Caco-2 (cell line): ENCODE measurements around the gene GDAP2. TPM values are rescaled to one million over a fixed set of nuclear protein-coding genes. Genes with fewer than 3 reads are reported as not detected.

Experiments
- BruUV-seq: library from RNA; stranded (reverse); fragments of 400-500 nt; replicated peaks from 2 replicates; lab custom pipeline; 2021; lab: Mats Ljungman, UMichigan
- CTCF ChIA-PET: fragments of 300-600 bp; sonication (Branson Sonifier 250); formaldehyde crosslinking; loops from one replicate; lab custom pipeline; 2022; ENCODE audit warnings: antibody characterized with exemption; lab: Charles Lee
- POLR2A ChIA-PET: fragments of 300-600 bp; sonication (Branson Sonifier 250); formaldehyde crosslinking; loops from one replicate; lab custom pipeline; 2022; ENCODE audit warnings: antibody characterized with exemption; lab: Charles Lee
- DNase-seq, 2 experiments: peaks; one replicate each; pipeline versions ENCODE4 v3.0.0 to v3.0.0-alpha.2; 2020 to 2022
- H3K27me3 ChIP-seq: replicated peaks from 2 replicates; pipeline ENCODE4 v1.6.0; 2011; ENCODE audit warnings: low read length; ENCODE audit not compliant: control insufficient read depth, insufficient read depth
- H3K36me3 ChIP-seq: 2 replicates; pipeline ENCODE4 v1.5.1; 2011; ENCODE audit warnings: low read length; ENCODE audit not compliant: control insufficient read depth, insufficient read depth
- H3K4me1 ChIP-seq: fragments of 250-450 bp; sonication (Bioruptor Pico); 2 replicates; pipeline ENCODE4 v1.5.1; 2020; ENCODE audit warnings: mild to moderate bottlenecking
- H3K4me3 ChIP-seq: 2 replicates; pipeline ENCODE4 v1.5.1; 2011; ENCODE audit warnings: low read depth, mild to moderate bottlenecking, control low read depth, low read length
- H3K9me3 ChIP-seq: fragments of 250-450 bp; sonication (Bioruptor Pico); 2 replicates; pipeline ENCODE4 v1.5.1; 2020; ENCODE audit warnings: mild to moderate bottlenecking, moderate library complexity
- H3K27ac Mint-ChIP-seq: one replicate; pipeline ENCODE4 v1.8.0; 2022; ENCODE audit warnings: mixed read lengths; ENCODE audit not compliant: unreplicated experiment
- H3K27me3 Mint-ChIP-seq: one replicate; pipeline ENCODE4 v1.8.0; 2022; ENCODE audit warnings: mixed read lengths; ENCODE audit not compliant: insufficient read depth, unreplicated experiment
- H3K36me3 Mint-ChIP-seq: one replicate; pipeline ENCODE4 v1.8.0; 2022; ENCODE audit warnings: mild to moderate bottlenecking, mixed read lengths; ENCODE audit not compliant: insufficient read depth, unreplicated experiment
- H3K4me1 Mint-ChIP-seq: one replicate; pipeline ENCODE4 v1.8.0; 2022; ENCODE audit warnings: low read depth, mixed read lengths; ENCODE audit not compliant: unreplicated experiment
- H3K4me3 Mint-ChIP-seq: one replicate; pipeline ENCODE4 v1.8.0; 2022; ENCODE audit warnings: mild to moderate bottlenecking, moderate library complexity, mixed read lengths; ENCODE audit not compliant: unreplicated experiment
- H3K9me3 Mint-ChIP-seq: one replicate; pipeline ENCODE4 v1.8.0; 2022; ENCODE audit warnings: mixed read lengths; ENCODE audit not compliant: unreplicated experiment
- intact Hi-C: fragments of 100-400 bp; cut with micrococcal nuclease; formaldehyde crosslinking; loops from one replicate; pipeline ENCODE4 v1.10.0; 2022; ENCODE audit not compliant: unreplicated experiment
- total RNA-seq: library from RNA; stranded (reverse); gene quantifications from 2 replicates; pipeline ENCODE4 v1.2.3, GENCODE V29; 2022
- TF ChIP-seq, protein P1 (sequence below), 2 experiments: fragments of 200-600 bp in 1 of 2; IDR thresholded peaks; 1 replicate in 1 of 2; 2 replicates in 1 of 2; pipeline versions ENCODE4 v1.5.1 to v1.8.0; 2011 to 2022; ENCODE audit warnings: antibody characterized with exemption in 1 of 2, control low read depth in 1 of 2, inconsistent platforms in 1 of 2, low read depth in 1 of 2, low read length in 1 of 2, mild to moderate bottlenecking in 1 of 2, moderate library complexity in 1 of 2; ENCODE audit not compliant: insufficient read depth in 1 of 2, severe bottlenecking in 1 of 2, unreplicated experiment in 1 of 2

GDAP2 gene
- total RNA-seq, 1 experiment from 2014 or later: 16.4 TPM

DNA sequence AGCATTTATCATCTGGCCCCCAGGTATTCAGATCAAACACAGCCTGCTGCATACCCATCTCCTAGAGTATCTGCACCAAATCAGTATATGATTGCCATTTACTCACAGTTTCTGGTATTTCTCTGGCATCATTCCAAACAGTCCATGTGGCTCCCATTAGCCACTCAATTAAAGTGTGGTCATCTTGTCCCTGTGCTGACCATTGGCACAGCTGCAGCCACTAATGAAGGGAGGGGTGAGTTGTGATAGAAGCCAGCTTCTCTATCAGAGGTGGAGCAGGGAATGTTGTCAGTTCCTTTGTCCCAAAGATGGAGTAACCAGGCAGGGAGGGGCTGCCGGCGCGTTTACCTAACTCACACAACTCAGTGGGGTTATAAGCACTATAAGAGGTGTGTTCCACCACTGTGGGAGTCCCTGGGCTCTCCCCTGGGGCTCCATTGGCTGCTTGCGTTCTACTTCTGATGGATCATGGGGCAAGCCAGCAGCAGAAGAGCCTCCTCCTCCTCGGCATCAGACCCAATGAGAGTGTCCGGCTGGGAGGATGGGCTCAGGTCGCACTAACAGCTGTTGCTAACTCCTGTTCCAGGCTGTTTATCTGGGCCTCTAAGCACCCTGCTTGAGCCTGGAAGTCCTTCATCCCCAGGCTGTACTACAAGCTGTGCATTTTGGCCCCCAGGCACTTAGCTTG is 108.6 kb downstream of the GDAP2 start:
- CTCF ChIA-PET: no interaction called here
- Mint-ChIP-seq H3K4me1 (no peaks in the 10 kb centered on the region), H3K27me3 (no peaks in the 10 kb centered on the region), H3K4me3 (no peak overlapping the region), H3K9me3 (no peaks in the 10 kb centered on the region), H3K36me3 (no peaks in the 10 kb centered on the region), H3K27ac (no peak overlapping the region)
- DNase-seq: no peak
- Histone ChIP-seq H3K4me1 (no peaks in the 10 kb centered on the region), H3K36me3 (no peaks in the 10 kb centered on the region), H3K27me3 (no peaks in the 10 kb centered on the region), H3K4me3 (no peak overlapping the region), H3K9me3 (no peaks in the 10 kb centered on the region)
- TF ChIP-seq, protein P1, sequence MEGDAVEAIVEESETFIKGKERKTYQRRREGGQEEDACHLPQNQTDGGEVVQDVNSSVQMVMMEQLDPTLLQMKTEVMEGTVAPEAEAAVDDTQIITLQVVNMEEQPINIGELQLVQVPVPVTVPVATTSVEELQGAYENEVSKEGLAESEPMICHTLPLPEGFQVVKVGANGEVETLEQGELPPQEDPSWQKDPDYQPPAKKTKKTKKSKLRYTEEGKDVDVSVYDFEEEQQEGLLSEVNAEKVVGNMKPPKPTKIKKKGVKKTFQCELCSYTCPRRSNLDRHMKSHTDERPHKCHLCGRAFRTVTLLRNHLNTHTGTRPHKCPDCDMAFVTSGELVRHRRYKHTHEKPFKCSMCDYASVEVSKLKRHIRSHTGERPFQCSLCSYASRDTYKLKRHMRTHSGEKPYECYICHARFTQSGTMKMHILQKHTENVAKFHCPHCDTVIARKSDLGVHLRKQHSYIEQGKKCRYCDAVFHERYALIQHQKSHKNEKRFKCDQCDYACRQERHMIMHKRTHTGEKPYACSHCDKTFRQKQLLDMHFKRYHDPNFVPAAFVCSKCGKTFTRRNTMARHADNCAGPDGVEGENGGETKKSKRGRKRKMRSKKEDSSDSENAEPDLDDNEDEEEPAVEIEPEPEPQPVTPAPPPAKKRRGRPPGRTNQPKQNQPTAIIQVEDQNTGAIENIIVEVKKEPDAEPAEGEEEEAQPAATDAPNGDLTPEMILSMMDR (IDR thresholded peaks at IDR 0.05; ENCODE audit: insufficient read depth in 1 of 2, low read depth in 1 of 2, low read length in 1 of 2, severe bottlenecking in 1 of 2, unreplicated experiment in 1 of 2): no peak
- POLR2A ChIA-PET: no interaction called here
- BruUV-seq: no TSS peak
- intact Hi-C loops: no loop called here

DNA sequence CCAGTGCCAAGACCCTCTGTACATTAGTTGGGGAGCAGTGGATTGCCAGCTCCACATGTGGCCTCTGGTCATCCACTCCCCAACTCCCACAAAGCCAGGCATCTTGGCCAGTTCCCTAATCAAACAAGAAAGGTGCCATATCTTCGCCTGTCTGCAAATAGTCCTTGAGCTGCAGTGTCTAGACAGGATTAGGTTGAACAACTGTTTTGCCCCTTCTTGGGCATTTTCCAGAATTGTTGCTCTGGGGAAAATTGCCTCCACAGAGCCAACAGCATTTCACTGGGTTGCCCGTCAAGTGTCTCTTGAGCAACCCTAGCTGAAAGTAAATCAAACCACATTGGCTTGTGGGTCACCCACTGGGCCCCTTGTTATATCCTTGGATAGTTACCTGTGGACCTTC is 109.3 kb downstream of the GDAP2 start:
- no peaks in the 10 kb centered on the region for H3K4me1 Mint-ChIP-seq
- CTCF ChIA-PET: no interaction called here
- intact Hi-C loops: no loop called here

DNA sequence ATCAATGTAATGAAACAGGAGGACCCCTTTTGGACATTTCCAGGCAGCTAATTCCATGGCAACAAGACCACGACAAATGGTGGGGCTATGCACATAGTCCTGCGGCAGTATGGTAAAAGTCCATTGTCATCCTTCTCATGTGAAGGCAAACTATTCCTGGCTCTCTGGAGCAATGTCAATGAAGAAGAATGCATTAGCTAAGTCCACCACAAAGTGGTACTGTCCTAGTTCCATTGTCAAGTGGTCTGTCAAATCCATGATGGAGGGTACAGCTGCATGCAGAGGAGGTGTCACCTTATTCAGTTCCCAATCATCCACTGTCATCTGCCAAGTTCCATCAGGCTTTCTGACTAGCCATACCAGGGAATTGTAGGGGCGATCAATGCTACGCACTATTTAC is 110.1 kb downstream of the GDAP2 start:
- H3K4me3 Mint-ChIP-seq: no peak overlapping the region
- H3K27me3 ChIP-seq: no peaks in the 10 kb centered on the region
- H3K4me3 ChIP-seq: no peak overlapping the region
- no peaks in the 10 kb centered on the region for H3K36me3 Mint-ChIP-seq
- TF ChIP-seq, protein P1 (IDR thresholded peaks at IDR 0.05; ENCODE audit: insufficient read depth in 1 of 2, low read depth in 1 of 2, low read length in 1 of 2, severe bottlenecking in 1 of 2, unreplicated experiment in 1 of 2): no peak
- no peaks in the 10 kb centered on the region for H3K9me3 ChIP-seq
- intact Hi-C loops: no loop called here
- ChIA-PET CTCF (no interaction called here), POLR2A (no interaction called here)
- H3K36me3 ChIP-seq: no peaks in the 10 kb centered on the region
- no peak for DNase-seq
- no peak overlapping the region for H3K27ac Mint-ChIP-seq
- no peaks in the 10 kb centered on the region for H3K27me3 Mint-ChIP-seq
- no peaks in the 10 kb centered on the region for H3K4me1 ChIP-seq
- no TSS peak for BruUV-seq
- H3K4me1 Mint-ChIP-seq: no peaks in the 10 kb centered on the region
- H3K9me3 Mint-ChIP-seq: no peaks in the 10 kb centered on the region

More for the DNA sequence above, 109.3 kb downstream of the GDAP2 start:
- Histone ChIP-seq H3K4me1 (no peaks in the 10 kb centered on the region), H3K9me3 (no peaks in the 10 kb centered on the region), H3K27me3 (no peaks in the 10 kb centered on the region), H3K36me3 (no peaks in the 10 kb centered on the region), H3K4me3 (no peak overlapping the region)
- DNase-seq: no peak
- POLR2A ChIA-PET: no interaction called here
- H3K9me3 Mint-ChIP-seq: no peaks in the 10 kb centered on the region
- no peak overlapping the region for H3K4me3 Mint-ChIP-seq
- no peaks in the 10 kb centered on the region for H3K36me3 Mint-ChIP-seq
- BruUV-seq: no TSS peak
- TF ChIP-seq, protein P1 (IDR thresholded peaks at IDR 0.05; ENCODE audit: insufficient read depth in 1 of 2, low read depth in 1 of 2, low read length in 1 of 2, severe bottlenecking in 1 of 2, unreplicated experiment in 1 of 2): no peak
- no peaks in the 10 kb centered on the region for H3K27me3 Mint-ChIP-seq
- no peak overlapping the region for H3K27ac Mint-ChIP-seq
